GM18517 (cell line): Measurements from ENCODE around the gene NRP2.

Experiments
- ATAC-seq: cut with Tn5 transposase; IDR thresholded peaks from one replicate; pipeline ENCODE4 v1.9.1; 2021; ENCODE audit warnings: mild to moderate bottlenecking, moderate library complexity; ENCODE audit not compliant: unreplicated experiment

NRP2 gene

GRCh38 chr2:205686056-205686782 lies 3.9 kb downstream of the NRP2 start:
- no peak for ATAC-seq

GRCh38 chr2:205686783-205687640 lies 4.7 kb downstream of the NRP2 start:
- no peak for ATAC-seq

GRCh38 chr2:205687641-205687956 lies 5.3 kb downstream of the NRP2 start:
- no peak for ATAC-seq

- no peak for ATAC-seq
Observed at GRCh38 chr2:205688417-205689200, 6.3 kb downstream of the NRP2 start.

GRCh38 chr2:205689820-205690219 lies 7.5 kb downstream of the NRP2 start:
- ATAC-seq: no peak

- no peak for ATAC-seq
Observed at GRCh38 chr2:205692104-205692503, 9.8 kb downstream of the NRP2 start.

GRCh38 chr2:205694256-205694655 lies 12.0 kb downstream of the NRP2 start:
- ATAC-seq: no peak

GRCh38 chr2:205695460-205695991 lies 13.2 kb downstream of the NRP2 start:
- ATAC-seq: no peak

- no peak for ATAC-seq
Observed at GRCh38 chr2:205696331-205696926, 14.1 kb downstream of the NRP2 start.

- ATAC-seq: no peak
Observed at GRCh38 chr2:205696927-205697441, 14.7 kb downstream of the NRP2 start.

GRCh38 chr2:205698286-205699268 lies 16.3 kb downstream of the NRP2 start:
- no peak for ATAC-seq

GRCh38 chr2:205699515-205700289 lies 17.4 kb downstream of the NRP2 start:
- no peak for ATAC-seq

- ATAC-seq: peak; percentile 76
Observed at GRCh38 chr2:205700331-205701132, 18.2 kb downstream of the NRP2 start.

GRCh38 chr2:205701509-205701908 lies 19.2 kb downstream of the NRP2 start:
- no peak for ATAC-seq

- ATAC-seq: no peak
Observed at GRCh38 chr2:205702576-205702975, 20.3 kb downstream of the NRP2 start.

GRCh38 chr2:205703471-205704126 lies 21.3 kb downstream of the NRP2 start:
- ATAC-seq: no peak

- no peak for ATAC-seq
Observed at GRCh38 chr2:205704127-205704741, 21.9 kb downstream of the NRP2 start.
